GM23248 (cell line): ENCODE results near the gene PGGHG.

ENCODE experiments used
- EZH2 ChIP-seq: fragments of 200-600 bp; sonication (generic); IDR thresholded peaks from 2 replicates; pipeline ENCODE4 v1.6.1; 2018; ENCODE audit warnings: antibody characterized with exemption, mild to moderate bottlenecking; ENCODE audit not compliant: insufficient read depth, poor library complexity, severe bottlenecking
- EZH2phosphoT487 ChIP-seq: fragments of 200-600 bp; sonication (generic); IDR thresholded peaks from 2 replicates; pipeline ENCODE4 v1.6.1; 2018; ENCODE audit warnings: antibody characterized with exemption, moderate library complexity, mild to moderate bottlenecking, low read depth; ENCODE audit not compliant: insufficient read depth

DNA sequence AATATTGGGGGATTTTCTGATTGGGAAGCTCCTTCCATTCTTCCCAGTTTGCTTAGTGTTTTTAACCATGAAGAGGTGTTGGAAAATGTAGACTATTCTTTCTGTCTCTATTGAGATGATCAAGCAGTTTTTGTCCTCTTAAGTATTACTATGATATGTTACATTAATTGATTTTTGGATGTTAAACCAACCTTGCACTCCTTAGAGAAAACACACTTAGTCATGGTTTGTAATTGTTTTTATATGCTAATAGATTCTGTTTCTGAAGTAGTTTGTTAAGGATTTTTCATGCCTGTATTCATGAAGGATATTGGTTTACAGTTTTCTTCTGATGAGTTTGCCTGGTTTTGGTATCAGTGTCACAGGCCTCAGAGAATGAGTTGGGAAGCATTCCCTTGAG is 12.7 kb upstream of the PGGHG start:
- TF ChIP-seq EZH2, result no peak
- TF ChIP-seq EZH2phosphoT487, result no peak
